H1 (cell line): ENCODE data around the gene OGFRL1. TPM values are rescaled to one million over a fixed set of nuclear protein-coding genes. Genes with fewer than 3 reads are reported as not detected.

ENCODE experiments used
- BCL11A ChIP-seq, 2 experiments: IDR thresholded peaks; one replicate each; pipeline ENCODE4 v1.6.1; 2011; ENCODE audit warnings: low read depth in 2 of 2, low read length in 2 of 2, mild to moderate bottlenecking in 2 of 2
- CBX8 ChIP-seq: fragments of 300-800, 300-1000 bp; sonication (generic); IDR thresholded peaks from 2 replicates; pipeline ENCODE4 v1.7.1; 2016; ENCODE audit warnings: low read depth, low read length, borderline replicate concordance
- CEBPB ChIP-seq: IDR thresholded peaks from 2 replicates; pipeline ENCODE4 v1.6.1; 2012; ENCODE audit warnings: low read depth, low read length
- EGR1 ChIP-seq: IDR thresholded peaks from 2 replicates; pipeline ENCODE4 v1.6.1; 2011; ENCODE audit warnings: low read depth, low read length, borderline replicate concordance
- JUND ChIP-seq: IDR thresholded peaks from 2 replicates; pipeline ENCODE4 v1.6.1; 2011; ENCODE audit warnings: mild to moderate bottlenecking, improper control_type of control experiment, low read length
- KDM4A ChIP-seq: IDR thresholded peaks from one replicate; pipeline ENCODE4 v1.7.1; 2012; ENCODE audit warnings: low read depth, mild to moderate bottlenecking, moderate library complexity, low read length, inconsistent platforms; ENCODE audit not compliant: severe bottlenecking
- MAFK ChIP-seq: IDR thresholded peaks from 2 replicates; pipeline ENCODE4 v1.6.1; 2012; ENCODE audit warnings: low read depth, mild to moderate bottlenecking, improper control_type of control experiment, low read length
- RAD21 ChIP-seq, 2 experiments: IDR thresholded peaks in 1 of 2; conservative IDR thresholded peaks in 1 of 2; 2 replicates each; pipeline ENCODE4 v1.6.1; 2011; ENCODE audit warnings: low read depth in 2 of 2, low read length in 2 of 2, improper control_type of control experiment in 1 of 2, inconsistent platforms in 1 of 2, mild to moderate bottlenecking in 1 of 2, moderate library complexity in 1 of 2
- RBBP5 ChIP-seq: IDR thresholded peaks from 2 replicates; pipeline ENCODE4 v1.7.1; 2012; ENCODE audit warnings: low read depth, mild to moderate bottlenecking, inconsistent platforms, low read length, moderate library complexity, borderline replicate concordance
- RNF2 ChIP-seq: fragments of 200-900, 300-1000 bp; sonication (generic); IDR thresholded peaks from 2 replicates; pipeline ENCODE4 v1.7.1; 2016; ENCODE audit warnings: borderline replicate concordance, low read depth, mild to moderate bottlenecking, antibody characterized with exemption, low read length; ENCODE audit not compliant: poor library complexity, severe bottlenecking; ENCODE audit errors: missing control alignments
- SIN3A ChIP-seq, 2 experiments: IDR thresholded peaks in 1 of 2; conservative IDR thresholded peaks in 1 of 2; 2 replicates each; pipeline ENCODE4 v1.6.1; 2011 to 2012; ENCODE audit warnings: low read length in 2 of 2, improper control_type of control experiment in 1 of 2, low read depth in 1 of 2, mild to moderate bottlenecking in 1 of 2
- SIX5 ChIP-seq: IDR thresholded peaks from 2 replicates; pipeline ENCODE4 v1.6.1; 2011; ENCODE audit warnings: mild to moderate bottlenecking, low read depth, low read length
- SUZ12 ChIP-seq: fragments of 200-600 bp; sonication (generic); IDR thresholded peaks from 2 replicates; pipeline ENCODE4 v1.6.1; 2012; ENCODE audit warnings: mild to moderate bottlenecking, inconsistent platforms, low read length, moderate library complexity, mixed read lengths
- polyA plus RNA-seq, 7 experiments: library from polyadenylated mRNA; depleted of rRNA in 3 of 7; stranded (reverse) in 5 of 7; unstranded in 2 of 7; fragments of >200 nt in 5 of 7; fragments of 200-250 nt in 2 of 7; gene quantifications; 1 replicate in 5 of 7; 2 replicates in 1 of 7; 4 replicates in 1 of 7; pipeline versions ENCODE4 v1.2.1 to v1.2.3, GENCODE V29; 2011 to 2013; ENCODE audit warnings: missing spikeins in 2 of 7, mixed read lengths in 2 of 7
- total RNA-seq: library from RNA; stranded (reverse); fragmentation: NEBNext Ultra II Directional; extraction: Animal tissue kit (Norgen Biotek cat#: 25700); gene quantifications from 2 replicates; pipeline ENCODE4 v1.2.1, GENCODE V29; 2021
- TF ChIP-seq, protein P1 (sequence below): IDR thresholded peaks from 2 replicates; pipeline ENCODE4 v1.6.1; 2012; ENCODE audit warnings: inconsistent platforms
- TF ChIP-seq, protein P2 (sequence below): IDR thresholded peaks from 2 replicates; pipeline ENCODE4 v1.6.1; 2011; ENCODE audit warnings: low read length, improper control_type of control experiment
- TF ChIP-seq, protein P3 (sequence below): IDR thresholded peaks from 2 replicates; pipeline ENCODE4 v1.6.1; 2012; ENCODE audit warnings: inconsistent platforms

The OGFRL1 gene
- total and polyA plus RNA-seq, 2 of the 8 experiments (the other 6 are each of a cell fraction or from before 2014, with no cell fraction given): 1.1 to 9.0 TPM

DNA sequence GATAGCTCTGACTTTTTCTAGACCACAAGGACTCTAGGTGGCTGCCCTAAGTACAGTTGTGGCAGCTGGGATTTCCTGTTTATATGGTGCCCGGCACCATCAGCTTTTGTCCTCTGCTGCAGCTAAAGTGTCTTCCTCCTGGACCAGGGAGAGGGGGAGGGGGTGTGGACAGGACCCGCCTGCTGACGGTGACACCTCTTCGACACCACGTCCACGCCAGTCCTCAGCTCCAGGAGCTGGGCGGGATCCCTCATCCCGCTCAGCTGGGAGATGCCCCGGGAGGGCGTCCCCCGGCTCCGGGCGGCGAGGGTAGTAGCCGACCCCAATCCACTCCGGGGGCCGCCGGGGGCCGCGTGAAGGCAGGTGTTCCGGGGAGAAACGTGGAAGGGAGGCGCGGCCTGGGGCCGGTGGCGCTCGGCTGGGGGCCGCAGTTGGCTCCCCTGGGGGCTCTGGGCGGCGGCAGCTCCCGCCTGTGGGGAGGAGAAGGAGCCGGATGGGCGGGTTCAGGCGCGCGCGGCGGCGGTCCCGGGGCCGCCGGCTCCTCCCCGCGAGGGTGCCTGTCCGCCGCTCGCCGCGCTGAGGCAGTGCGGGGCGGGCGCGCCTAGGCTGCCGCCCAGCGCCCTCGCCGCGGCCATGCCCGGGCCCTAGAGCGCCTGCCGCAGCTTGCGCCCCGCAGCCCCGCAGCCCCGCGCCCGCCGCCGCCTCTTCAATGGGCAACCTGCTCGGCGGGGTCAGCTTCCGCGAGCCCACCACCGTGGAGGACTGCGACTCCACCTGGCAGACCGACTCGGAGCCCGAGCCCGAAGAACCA, at the start of gene OGFRL1 (continued):
- TF ChIP-seq SUZ12 (no peak), RNF2 (no peak), JUND (no peak), RBBP5 (no peak), EGR1 (no peak), MAFK (no peak), KDM4A (peak; percentile 79), SIX5 (no peak), RAD21 (IDR thresholded peaks at IDR 0.05 in 1 of 2, conservative IDR thresholded peaks at IDR 0.05 in 1 of 2; ENCODE audit: low read depth in 2 of 2, low read length in 2 of 2) (peak in 1 of 2 experiments; percentile 20; a peak in 1 of 4 replicates), SIN3A (conservative IDR thresholded peaks at IDR 0.05 in 1 of 2, IDR thresholded peaks at IDR 0.05 in 1 of 2; ENCODE audit: low read depth in 1 of 2, low read length in 2 of 2) (no peak), CEBPB (no peak), CBX8 (no peak), BCL11A (IDR thresholded peaks at IDR 0.05; ENCODE audit: low read depth in 2 of 2, low read length in 2 of 2) (no peak)
- TF ChIP-seq, protein P1, sequence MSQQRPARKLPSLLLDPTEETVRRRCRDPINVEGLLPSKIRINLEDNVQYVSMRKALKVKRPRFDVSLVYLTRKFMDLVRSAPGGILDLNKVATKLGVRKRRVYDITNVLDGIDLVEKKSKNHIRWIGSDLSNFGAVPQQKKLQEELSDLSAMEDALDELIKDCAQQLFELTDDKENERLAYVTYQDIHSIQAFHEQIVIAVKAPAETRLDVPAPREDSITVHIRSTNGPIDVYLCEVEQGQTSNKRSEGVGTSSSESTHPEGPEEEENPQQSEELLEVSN: no peak
- TF ChIP-seq, protein P2, sequence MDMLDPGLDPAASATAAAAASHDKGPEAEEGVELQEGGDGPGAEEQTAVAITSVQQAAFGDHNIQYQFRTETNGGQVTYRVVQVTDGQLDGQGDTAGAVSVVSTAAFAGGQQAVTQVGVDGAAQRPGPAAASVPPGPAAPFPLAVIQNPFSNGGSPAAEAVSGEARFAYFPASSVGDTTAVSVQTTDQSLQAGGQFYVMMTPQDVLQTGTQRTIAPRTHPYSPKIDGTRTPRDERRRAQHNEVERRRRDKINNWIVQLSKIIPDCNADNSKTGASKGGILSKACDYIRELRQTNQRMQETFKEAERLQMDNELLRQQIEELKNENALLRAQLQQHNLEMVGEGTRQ: no peak
- TF ChIP-seq, protein P3, sequence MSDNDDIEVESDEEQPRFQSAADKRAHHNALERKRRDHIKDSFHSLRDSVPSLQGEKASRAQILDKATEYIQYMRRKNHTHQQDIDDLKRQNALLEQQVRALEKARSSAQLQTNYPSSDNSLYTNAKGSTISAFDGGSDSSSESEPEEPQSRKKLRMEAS: no peak; the same call in none of the 2 replicates
